Heart left ventricle (tissue), 13 donors: ENCODE measurements around the gene NEK10.

ENCODE experiments used
- POLR2A ChIP-seq, 2 donors: fragments of 450-650 bp; IDR thresholded peaks; one replicate each; pipeline ENCODE4 v1.6.1; 2017; ENCODE audit warnings: antibody characterized with exemption in 2 of 2, mild to moderate bottlenecking in 2 of 2, moderate library complexity in 2 of 2
- TF ChIP-seq, protein P1 (sequence below), 12 donors: fragments of 200-600 bp; sonication (generic) in 4 of 12; IDR thresholded peaks; one replicate each; pipeline versions ENCODE4 v1.5.0 to v1.8.0; 2018 to 2022; ENCODE audit warnings: antibody characterized with exemption in 12 of 12, mild to moderate bottlenecking in 5 of 12
- donor health status: ischemic (EF 13 %, LVEDD 7.1; RV severe dilation, severe dysfunction).
- donor health status: DM: no; HTN: yes; CAD: no.
- donor health status: DM: no; HTN: no; CAD: no.
- donor health status: ischemic (EF 25% LVEDD 6.9; RV normal size, moderate dysfunction).
- donor health status: ischemic (EF 25% LVEDD 5.7; RV mildly dilated, moderate dysfunction).
- donor health status: ischemic (EF 35%, LVEDD 5.7; RV mildly dilated, moderate dysfunction).
- donor health status: nonischemic (EF 11% LVEDD 7.7; RV severe dilation, severe dysfunction).
- donor health status: DM: yes; HTN: yes; CAD: no.
- donor health status: PGD.
- donor health status: ischemic (EF 29% LVEDD 5.4; RV normal size, mild dysfunction).
- donor health status: nonischemic (EF 23%, LVEDD 6.1; RV moderate dilation, normal function).

DNA sequence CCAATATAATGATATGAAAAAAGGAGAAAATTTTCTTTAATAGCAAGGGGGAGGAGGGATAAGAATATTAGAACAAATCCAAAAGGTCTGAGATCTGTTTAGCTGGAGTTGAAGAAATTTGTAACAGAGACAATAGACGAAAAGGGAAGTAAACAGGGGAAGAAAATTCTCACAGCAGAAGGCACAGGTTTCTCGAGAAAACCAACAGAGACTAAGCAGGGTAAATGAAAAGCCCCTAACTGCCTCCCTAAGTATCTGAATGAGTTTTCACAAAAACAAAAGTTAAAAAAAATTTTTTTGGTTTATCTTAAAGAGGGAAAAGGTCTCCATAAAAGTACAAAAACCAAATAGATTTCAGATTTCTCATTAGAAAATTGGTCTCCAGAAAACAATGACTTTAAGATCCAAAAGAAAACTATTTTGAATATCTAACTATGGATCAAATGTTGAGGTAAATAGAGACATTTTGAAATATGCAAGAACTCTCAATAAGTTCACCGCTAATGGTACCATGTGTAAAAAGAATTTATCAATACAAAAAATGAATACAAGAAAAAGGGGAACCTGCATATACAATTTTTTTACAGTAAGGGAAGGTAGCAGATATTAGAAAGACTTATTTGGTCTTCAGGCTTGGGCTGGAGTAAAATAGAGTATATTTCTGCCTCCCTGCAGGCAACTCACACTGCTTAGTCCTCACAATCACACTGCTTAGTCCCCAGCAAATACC is 23.9 kb upstream of the NEK10 start:
- TF ChIP-seq, protein P1, sequence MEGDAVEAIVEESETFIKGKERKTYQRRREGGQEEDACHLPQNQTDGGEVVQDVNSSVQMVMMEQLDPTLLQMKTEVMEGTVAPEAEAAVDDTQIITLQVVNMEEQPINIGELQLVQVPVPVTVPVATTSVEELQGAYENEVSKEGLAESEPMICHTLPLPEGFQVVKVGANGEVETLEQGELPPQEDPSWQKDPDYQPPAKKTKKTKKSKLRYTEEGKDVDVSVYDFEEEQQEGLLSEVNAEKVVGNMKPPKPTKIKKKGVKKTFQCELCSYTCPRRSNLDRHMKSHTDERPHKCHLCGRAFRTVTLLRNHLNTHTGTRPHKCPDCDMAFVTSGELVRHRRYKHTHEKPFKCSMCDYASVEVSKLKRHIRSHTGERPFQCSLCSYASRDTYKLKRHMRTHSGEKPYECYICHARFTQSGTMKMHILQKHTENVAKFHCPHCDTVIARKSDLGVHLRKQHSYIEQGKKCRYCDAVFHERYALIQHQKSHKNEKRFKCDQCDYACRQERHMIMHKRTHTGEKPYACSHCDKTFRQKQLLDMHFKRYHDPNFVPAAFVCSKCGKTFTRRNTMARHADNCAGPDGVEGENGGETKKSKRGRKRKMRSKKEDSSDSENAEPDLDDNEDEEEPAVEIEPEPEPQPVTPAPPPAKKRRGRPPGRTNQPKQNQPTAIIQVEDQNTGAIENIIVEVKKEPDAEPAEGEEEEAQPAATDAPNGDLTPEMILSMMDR (IDR thresholded peaks at IDR 0.05), result no peak
- no peak for TF ChIP-seq POLR2A (IDR thresholded peaks at IDR 0.05)
